ENCODE measurements around the gene NUDT3. TPM values are rescaled to one million over a fixed set of nuclear protein-coding genes. Genes with fewer than 3 reads are reported as not detected.
A peak's percentile ranks its signal among the peaks of the same experiment; 100 is the strongest.

Gene NUDT3
- total RNA-seq, 6 experiments from 2014 or later: 14.5 to 22.7 (median 16.7) TPM

- Histone ChIP-seq H3K4me1 (peaks cover 0 to 9% (median 3%) of the 10 kb centered on the region in 4 donors), H3K27me3 (no peaks in the 10 kb centered on the region), H3K4me3 (no peak overlapping the region), H3K36me3 (no peaks in the 10 kb centered on the region), H3K27ac (peak overlapping the region in 1 of 3 donors; percentile 5), H3K9me3 (no peaks in the 10 kb centered on the region)
- TF ChIP-seq CTCF (IDR thresholded peaks at IDR 0.05): no peak
- no peak for TF ChIP-seq POLR2A (IDR thresholded peaks at IDR 0.05)
- DNase-seq: no peak
- peak; percentile 23 to 76 (median 57) for ATAC-seq
- intact Hi-C loops (cut with DNase I): no loop called here
- WGBS (ENCODE audit: insufficient coverage, low coverage, low lambda C conversion rate, missing lambda C conversion rate): 26% methylated on average over 1 of the region's 1 CpG
Observed at GRCh38 chr6:34350137-34350933, 42.1 kb downstream of the NUDT3 start.

- Histone ChIP-seq H3K4me1 (peaks cover 1 to 9% (median 3%) of the 10 kb centered on the region in 4 donors), H3K36me3 (no peaks in the 10 kb centered on the region), H3K27ac (no peak overlapping the region), H3K27me3 (no peaks in the 10 kb centered on the region), H3K9me3 (no peaks in the 10 kb centered on the region), H3K4me3 (no peak overlapping the region)
- no peak for DNase-seq
- ATAC-seq: no peak
- intact Hi-C loops (cut with DNase I): no loop called here
- TF ChIP-seq POLR2A (IDR thresholded peaks at IDR 0.05) (no peak), CTCF (IDR thresholded peaks at IDR 0.05) (no peak)
- 87% methylated on average over 4 of the region's 4 CpGs for WGBS (ENCODE audit: insufficient coverage, low coverage, low lambda C conversion rate, missing lambda C conversion rate)
Observed at GRCh38 chr6:34349211-34349610, 43.3 kb downstream of the NUDT3 start.

- Histone ChIP-seq H3K27ac (no peak overlapping the region), H3K4me3 (no peak overlapping the region), H3K4me1 (peaks cover 1 to 9% (median 5%) of the 10 kb centered on the region in 4 donors), H3K27me3 (no peaks in the 10 kb centered on the region), H3K36me3 (no peaks in the 10 kb centered on the region), H3K9me3 (no peaks in the 10 kb centered on the region)
- ATAC-seq: no peak
- TF ChIP-seq POLR2A (IDR thresholded peaks at IDR 0.05) (no peak), CTCF (IDR thresholded peaks at IDR 0.05) (no peak)
- intact Hi-C loops (cut with DNase I): no loop called here
- 100% methylated on average over 1 of the region's 1 CpG for WGBS (ENCODE audit: insufficient coverage, low coverage, low lambda C conversion rate, missing lambda C conversion rate)
- DNase-seq: no peak
Observed at GRCh38 chr6:34347303-34347702, 45.2 kb downstream of the NUDT3 start.

GRCh38 chr6:34346175-34347119, 46.0 kb downstream of the NUDT3 start:
- DNase-seq: no peak
- no peak for ATAC-seq
- Histone ChIP-seq H3K4me3 (no peak overlapping the region), H3K4me1 (peaks cover 1 to 9% (median 5%) of the 10 kb centered on the region in 4 donors), H3K36me3 (no peaks in the 10 kb centered on the region), H3K27me3 (no peaks in the 10 kb centered on the region), H3K27ac (no peak overlapping the region), H3K9me3 (no peaks in the 10 kb centered on the region)
- TF ChIP-seq CTCF (IDR thresholded peaks at IDR 0.05): no peak
- TF ChIP-seq POLR2A (IDR thresholded peaks at IDR 0.05): no peak
- intact Hi-C loops (cut with DNase I): no loop called here
- WGBS (ENCODE audit: insufficient coverage, low coverage, low lambda C conversion rate, missing lambda C conversion rate): 80% methylated on average over 9 of the region's 9 CpGs
